K562 (cell line): Measurements from ENCODE around the gene PPP1CB. TPM values are rescaled to one million over a fixed set of nuclear protein-coding genes. Genes with fewer than 3 reads are reported as not detected.

ENCODE experiments used
- ATAC-seq: fragments of 200-7000 bp; cut with Tn5 transposase; 3 replicates; pipeline ENCODE4 v1.9.1; 2020; ENCODE audit warnings: moderate library complexity
- BruUV-seq: library from RNA; stranded (reverse); fragments of 400-500 nt; replicated peaks from 2 replicates; lab custom pipeline; 2021; lab: Mats Ljungman, UMichigan
- CTCF ChIA-PET: fragments of 300-600 bp; formaldehyde crosslinking; extraction: SDS; loops from one replicate; lab custom pipeline; 2021; ENCODE audit warnings: low intra/inter-chr PET ratio; lab: Yijun Ruan, JAX
- POLR2A ChIA-PET: fragments of 300-600, 350-650 bp; sonication (Branson Sonifier 250); formaldehyde crosslinking; extraction: SDS; loops from one replicate; lab custom pipeline; 2021; ENCODE audit warnings: antibody characterized with exemption, inconsistent platforms; lab: Yijun Ruan, JAX
- DNase-seq, 4 experiments: peaks; one replicate each; pipeline versions ENCODE4 v3.0.0 to v3.0.0-alpha.2; 2011 to 2018; ENCODE audit warnings: low spot score in 3 of 4, mixed read lengths in 3 of 4; ENCODE audit errors: extremely low read depth in 1 of 4
- FAIRE-seq: peaks from 2 replicates; lab custom pipeline; 2011; peaks lifted over from hg19 to GRCh38; lab: Jason Lieb, UNC
- H2AFZ ChIP-seq: 2 replicates; pipeline ENCODE4 v1.6.0; 2011; ENCODE audit warnings: low read depth, low read length, control low read depth, inconsistent platforms
- H3K27ac ChIP-seq: fragments of 200-600 bp; 3 replicates; pipeline ENCODE4 v1.8.0; 2011; ENCODE audit warnings: low read depth, mild to moderate bottlenecking, control low read depth, inconsistent platforms, low read length, moderate library complexity, mixed read lengths; ENCODE audit errors: extremely low read depth
- H3K27me3 ChIP-seq, 2 experiments: fragments of 300-600 bp in 1 of 2; 2 replicates in 1 of 2; 3 replicates in 1 of 2; pipeline versions ENCODE4 v1.6.0 to v1.8.0; 2011; ENCODE audit warnings: inconsistent platforms in 2 of 2, low read length in 2 of 2, mild to moderate bottlenecking in 1 of 2, mixed read lengths in 1 of 2, moderate library complexity in 1 of 2; ENCODE audit not compliant: control insufficient read depth in 2 of 2, insufficient read depth in 2 of 2
- H3K36me3 ChIP-seq: fragments of 300-600 bp; 3 replicates; pipeline ENCODE4 v1.8.0; 2011; ENCODE audit warnings: mild to moderate bottlenecking, low read length, inconsistent platforms; ENCODE audit not compliant: control insufficient read depth, insufficient read depth
- H3K4me1 ChIP-seq, 2 experiments: fragments of 200-600 bp in 1 of 2; replicated peaks in 1 of 2; 2 replicates in 1 of 2; 3 replicates in 1 of 2; pipeline versions ENCODE4 v1.5.1 to v1.8.0; 2011; ENCODE audit warnings: inconsistent platforms in 2 of 2, low read length in 2 of 2, mild to moderate bottlenecking in 1 of 2, mixed read lengths in 1 of 2, moderate library complexity in 1 of 2; ENCODE audit not compliant: control insufficient read depth in 2 of 2, insufficient read depth in 2 of 2
- H3K4me2 ChIP-seq: 2 replicates; pipeline ENCODE4 v1.6.1; 2011; ENCODE audit warnings: low read length, control low read depth, inconsistent platforms, mixed read lengths; ENCODE audit not compliant: insufficient read depth
- H3K4me3 ChIP-seq: fragments of 200-600 bp; sonication (generic), shearing (Covaris generic); 2 replicates; pipeline ENCODE4 v1.5.1; 2016; ENCODE audit warnings: control low read depth, inconsistent platforms
- H3K79me2 ChIP-seq: fragments of 200-600 bp; 3 replicates; pipeline ENCODE4 v1.8.0; 2011; ENCODE audit warnings: low read length, inconsistent platforms; ENCODE audit not compliant: control insufficient read depth, insufficient read depth
- H3K9ac ChIP-seq, 2 experiments: 2 replicates each; pipeline versions ENCODE4 v1.6.0 to v1.6.1; 2011; ENCODE audit warnings: low read depth in 2 of 2, low read length in 2 of 2, control low read depth in 1 of 2, inconsistent platforms in 1 of 2, mild to moderate bottlenecking in 1 of 2, mixed read lengths in 1 of 2; ENCODE audit not compliant: insufficient read depth in 1 of 2
- H3K9me1 ChIP-seq: one replicate; pipeline ENCODE4 v1.6.0; 2011; ENCODE audit warnings: inconsistent platforms, mild to moderate bottlenecking, low read length, moderate library complexity; ENCODE audit not compliant: control insufficient read depth, insufficient read depth
- H3K9me3 ChIP-seq: replicated peaks from 2 replicates; pipeline ENCODE4 v1.5.1; 2011; ENCODE audit warnings: low read depth, low read length, inconsistent platforms; ENCODE audit not compliant: control insufficient read depth, insufficient read depth
- H4K20me1 ChIP-seq: replicated peaks from 2 replicates; pipeline ENCODE4 v1.6.1; 2011; ENCODE audit warnings: low read length, inconsistent platforms, mixed read lengths; ENCODE audit not compliant: control insufficient read depth, insufficient read depth
- ARID3B ChIP-seq: fragments of 250-450 bp; sonication (Bioruptor Pico); IDR thresholded peaks from 2 replicates; pipeline ENCODE4 v1.4.0; 2020; ENCODE audit warnings: borderline replicate concordance
- GTF2A2 ChIP-seq: IDR thresholded peaks from 2 replicates; pipeline ENCODE4 v1.6.1; 2016; ENCODE audit warnings: mild to moderate bottlenecking, missing genetic modification characterization, missing compliant biosample characterization
- HINFP ChIP-seq: fragments of 450-650 bp; conservative IDR thresholded peaks from 2 replicates; pipeline ENCODE4 v1.6.1; 2016; ENCODE audit warnings: missing genetic modification characterization, low read depth, mild to moderate bottlenecking, control low read depth, missing compliant biosample characterization
- HLTF ChIP-seq: fragments of 450-650 bp; IDR thresholded peaks from 2 replicates; pipeline ENCODE4 v1.6.1; 2016
- MITF ChIP-seq: IDR thresholded peaks from 2 replicates; pipeline ENCODE4 v1.6.1; 2014; ENCODE audit warnings: antibody characterized with exemption
- NKRF ChIP-seq: fragments of 450-650 bp; IDR thresholded peaks from 2 replicates; pipeline ENCODE4 v1.6.1; 2016; ENCODE audit warnings: borderline replicate concordance
- NUFIP1 ChIP-seq: fragments of 450-650 bp; IDR thresholded peaks from 2 replicates; pipeline ENCODE4 v1.6.1; 2018; ENCODE audit not compliant: partially characterized antibody
- SNAPC5 ChIP-seq: fragments of 250-450 bp; sonication (Bioruptor Pico); IDR thresholded peaks from 2 replicates; pipeline ENCODE4 v1.8.0; 2021; ENCODE audit warnings: moderate library complexity, mild to moderate bottlenecking, inconsistent platforms
- TRIM24 ChIP-seq, 2 experiments: fragments of 450-650 bp; IDR thresholded peaks; 2 replicates each; pipeline ENCODE4 v1.6.1; 2016
- ZFP30 ChIP-seq: fragments of 250-450 bp; sonication (Bioruptor Pico); IDR thresholded peaks from 2 replicates; pipeline ENCODE4 v1.8.0; 2022; ENCODE audit warnings: moderate library complexity, mild to moderate bottlenecking, inconsistent platforms, borderline replicate concordance
- WGBS: fragments of 100-300 bp; shearing (Covaris generic); methylation state at CpG from one replicate; pipeline ENCODE4 v1.1.6; 2016; ENCODE audit warnings: low coverage, mixed read lengths; ENCODE audit not compliant: insufficient coverage; ENCODE audit errors: missing lambda C conversion rate; 5-methylcytosine and 5-hydroxymethylcytosine counted together
- in situ Hi-C: fragments of 300-500 bp; cut with MboI; formaldehyde crosslinking; loops from 4 replicates; pipeline ENCODE4 v1.15.0; 2018; ENCODE audit warnings: inconsistent platforms, mixed read lengths
- intact Hi-C: fragments of 100-400 bp; cut with micrococcal nuclease; formaldehyde crosslinking; loops from 2 replicates; pipeline ENCODE4 v1.14.2; 2022
- polyA plus RNA-seq, 8 experiments: library from polyadenylated mRNA; depleted of rRNA in 4 of 8; stranded (reverse) in 5 of 8; unstranded in 3 of 8; fragments of >200 nt; fragmentation: Nextera tagmentation in 2 of 8; fragmentation: Illumina TruSeq in 1 of 8; extraction: Ambion mirVana in 2 of 8; extraction: Trizol in 1 of 8; gene quantifications; 2 replicates each; pipeline versions ENCODE4 v1.2.1 to v1.2.3, GENCODE V29; 2011 to 2014; ENCODE audit warnings: inconsistent platforms in 1 of 8, missing spikeins in 1 of 8
- total RNA-seq, 7 experiments: library from RNA; depleted of rRNA in 6 of 7; stranded (reverse); fragments of >200 nt in 6 of 7; fragmentation: Illumina TruSeq in 2 of 7; extraction: Trizol in 2 of 7; gene quantifications; 2 replicates each; pipeline versions ENCODE4 v1.2.1 to v1.2.3, GENCODE V29; 2011 to 2021; ENCODE audit warnings: low replicate concordance in 1 of 7

Gene PPP1CB
- total and polyA plus RNA-seq, 9 of the 15 experiments (the other 6 are each of a cell fraction or from before 2014, with no cell fraction given) = 25.6 to 118 (median 58.9) TPM

GRCh38 chr2:28705751-28706440 lies 45.7 kb upstream of the PPP1CB start:
- Histone ChIP-seq H3K27ac (no peak overlapping the region), H3K36me3 (no peaks in the 10 kb centered on the region), H3K4me1 (peaks cover 5 to 11% of the 10 kb centered on the region in 2 experiments; a peak in 3 of 5 replicates), H3K79me2 (no peaks in the 10 kb centered on the region), H3K4me3 (no peak overlapping the region), H2AFZ (no peak overlapping the region), H3K4me2 (no peak overlapping the region), H3K9ac (no peak overlapping the region), H3K27me3 (no peaks in the 10 kb centered on the region; a peak in 1 of 5 replicates), H3K9me1 (no peaks in the 10 kb centered on the region), H4K20me1 (no peaks in the 10 kb centered on the region), H3K9me3 (no peaks in the 10 kb centered on the region)
- intact Hi-C loops (no loop called here), in situ Hi-C loops (no loop called here)
- no peak for FAIRE-seq
- no TSS peak for BruUV-seq
- ATAC-seq = no peak
- DNase-seq = no peak
- CTCF ChIA-PET = no interaction called here
- POLR2A ChIA-PET = no interaction called here
- 15% methylated on average over 4 of the region's 4 CpGs for WGBS
- TF ChIP-seq NKRF (no peak), HLTF (no peak), TRIM24 (IDR thresholded peaks at IDR 0.05) (no peak), NUFIP1 (no peak), SNAPC5 (CRISPR knock-in tag) (no peak), HINFP (tag) (no peak), MITF (no peak), ZFP30 (CRISPR knock-in tag) (no peak), GTF2A2 (tag) (no peak), ARID3B (CRISPR knock-in tag) (no peak)
